Measurements from ENCODE around the gene OR4P4. TPM values are rescaled to one million over a fixed set of nuclear protein-coding genes. Genes with fewer than 3 reads are reported as not detected.

OR4P4 gene
- total RNA-seq, 1 experiment from 2014 or later = not detected

- H3K23ac ChIP-seq (ENCODE audit: insufficient read length, low read depth, low read length) = no peak overlapping the region
- TF ChIP-seq, protein P1, sequence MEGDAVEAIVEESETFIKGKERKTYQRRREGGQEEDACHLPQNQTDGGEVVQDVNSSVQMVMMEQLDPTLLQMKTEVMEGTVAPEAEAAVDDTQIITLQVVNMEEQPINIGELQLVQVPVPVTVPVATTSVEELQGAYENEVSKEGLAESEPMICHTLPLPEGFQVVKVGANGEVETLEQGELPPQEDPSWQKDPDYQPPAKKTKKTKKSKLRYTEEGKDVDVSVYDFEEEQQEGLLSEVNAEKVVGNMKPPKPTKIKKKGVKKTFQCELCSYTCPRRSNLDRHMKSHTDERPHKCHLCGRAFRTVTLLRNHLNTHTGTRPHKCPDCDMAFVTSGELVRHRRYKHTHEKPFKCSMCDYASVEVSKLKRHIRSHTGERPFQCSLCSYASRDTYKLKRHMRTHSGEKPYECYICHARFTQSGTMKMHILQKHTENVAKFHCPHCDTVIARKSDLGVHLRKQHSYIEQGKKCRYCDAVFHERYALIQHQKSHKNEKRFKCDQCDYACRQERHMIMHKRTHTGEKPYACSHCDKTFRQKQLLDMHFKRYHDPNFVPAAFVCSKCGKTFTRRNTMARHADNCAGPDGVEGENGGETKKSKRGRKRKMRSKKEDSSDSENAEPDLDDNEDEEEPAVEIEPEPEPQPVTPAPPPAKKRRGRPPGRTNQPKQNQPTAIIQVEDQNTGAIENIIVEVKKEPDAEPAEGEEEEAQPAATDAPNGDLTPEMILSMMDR (conservative IDR thresholded peaks at IDR 0.05) = no peak
- no peak overlapping the region for H2BK5ac ChIP-seq (ENCODE audit: insufficient read length, low read length)
- Mint-ChIP-seq H3K4me1 (no peaks in the 10 kb centered on the region), H3K27me3 (ENCODE audit: low read depth) (no peaks in the 10 kb centered on the region), H3K4me3 (no peak overlapping the region), H3K9me3 (peaks cover 57 to 62% of the 10 kb centered on the region in 2 experiments), H3K27ac (no peak overlapping the region), H3K36me3 (ENCODE audit: insufficient read depth in 1 of 3, low read depth in 3 of 3) (peaks cover 0 to 7% (median 0%) of the 10 kb centered on the region in 3 experiments; a peak in 2 of 7 replicates)
- no peak overlapping the region for H2AK5ac ChIP-seq (ENCODE audit: insufficient read length, low read length)
- H4K20me1 ChIP-seq (ENCODE audit: control insufficient read depth, insufficient read depth, insufficient read length) = no peaks in the 10 kb centered on the region
- no peaks in the 10 kb centered on the region for H3K79me2 ChIP-seq (ENCODE audit: insufficient read depth, low read length)
- no peak overlapping the region for H2BK15ac ChIP-seq (ENCODE audit: low read depth, low read length)
- H2BK12ac ChIP-seq (ENCODE audit: insufficient read length, low read depth, low read length) = no peak overlapping the region
- H3K9me3 ChIP-seq (ENCODE audit: control insufficient read depth, low read depth, low read length) = peaks cover 56% of the 10 kb centered on the region
- no peak overlapping the region for H2BK120ac ChIP-seq (ENCODE audit: low read depth, low read length, poor library complexity, severe bottlenecking)
- H4K91ac ChIP-seq (ENCODE audit: insufficient read length, low read depth, low read length) = no peak overlapping the region
- no peaks in the 10 kb centered on the region for H3K79me1 ChIP-seq (ENCODE audit: insufficient read depth, low read depth, low read length, poor library complexity, severe bottlenecking)
- no peak overlapping the region for H2AFZ ChIP-seq (ENCODE audit: low read length)
- H3K9ac ChIP-seq (ENCODE audit: extremely low read depth, insufficient read length, low read length) = no peak overlapping the region
- no peak overlapping the region for H3T11ph ChIP-seq (ENCODE audit: low read length)
- no peak overlapping the region for H3K4me2 ChIP-seq (ENCODE audit: insufficient read depth, insufficient read length, low read length)
- no peak overlapping the region for H3K18ac ChIP-seq (ENCODE audit: insufficient read length, low read depth, low read length)
- no peaks in the 10 kb centered on the region for H3K4me1 ChIP-seq (ENCODE audit: insufficient read depth, low read length)
- H2BK20ac ChIP-seq (ENCODE audit: low read depth, low read length, poor library complexity, severe bottlenecking) = no peak overlapping the region
- H4K8ac ChIP-seq (replicated peaks; ENCODE audit: insufficient read length, low read depth, low read length) = no peak overlapping the region
- H3K4ac ChIP-seq (ENCODE audit: low read depth, low read length) = no peak overlapping the region
- no peaks in the 10 kb centered on the region for H3K23me2 ChIP-seq (ENCODE audit: insufficient read length, low read depth, low read length, poor library complexity, severe bottlenecking)
- H3K27me3 ChIP-seq (ENCODE audit: insufficient read depth, low read length) = no peaks in the 10 kb centered on the region
- no peak overlapping the region for H3K27ac ChIP-seq (ENCODE audit: insufficient read length, low read depth, low read length)
- no peak overlapping the region for H4K5ac ChIP-seq (ENCODE audit: insufficient read length, low read depth, low read length)
- H3K56ac ChIP-seq (ENCODE audit: insufficient read length, low read depth, low read length) = no peak overlapping the region
- H3K14ac ChIP-seq (ENCODE audit: insufficient read depth, low read length) = no peak overlapping the region
- no peak for DNase-seq
Measured at GRCh38 chr11:55655096-55655495, 20.2 kb downstream of the OR4P4 start.

Data from H9 (cell line).